NCI-H748 (cell line): ENCODE measurements around the gene DIP2C.
A peak's percentile ranks its signal among the peaks of the same experiment; 100 is the strongest.
"Not testable (repeated sequence)": the region's sequence is repeated elsewhere in the genome, so short reads cannot be mapped to it uniquely, and the experiment has no call there.

Experiments
- DNase-seq: peaks from one replicate; lab custom pipeline; 2025; ENCODE audit not compliant: unreplicated experiment; lab: John Stamatoyannopoulos, UW

DIP2C gene

GRCh38 chr10:489330-489729, 200.1 kb downstream of the DIP2C start:
- no peak for DNase-seq

- no peak for DNase-seq
Observed at GRCh38 chr10:488933-489215, 200.6 kb downstream of the DIP2C start.

- DNase-seq = no peak
Observed at GRCh38 chr10:488081-488932, 201.2 kb downstream of the DIP2C start.

- DNase-seq = peak; percentile 4
Observed at GRCh38 chr10:486666-487322, 202.7 kb downstream of the DIP2C start.

GRCh38 chr10:486206-486605, 203.3 kb downstream of the DIP2C start:
- DNase-seq = no peak

- DNase-seq = no peak
Observed at GRCh38 chr10:485776-486175, 203.7 kb downstream of the DIP2C start.

GRCh38 chr10:484925-485661, 204.4 kb downstream of the DIP2C start:
- DNase-seq = no peak

GRCh38 chr10:484441-484924, 205.0 kb downstream of the DIP2C start:
- peak; percentile 50 for DNase-seq

GRCh38 chr10:483261-483660, 206.2 kb downstream of the DIP2C start:
- DNase-seq = no peak

GRCh38 chr10:482848-483247, 206.6 kb downstream of the DIP2C start:
- DNase-seq = no peak

- no peak for DNase-seq
Observed at GRCh38 chr10:482051-482501, 207.4 kb downstream of the DIP2C start.

GRCh38 chr10:481628-482027, 207.8 kb downstream of the DIP2C start:
- no peak for DNase-seq

- peak; percentile 43 for DNase-seq
Observed at GRCh38 chr10:480928-481552, 208.4 kb downstream of the DIP2C start.

- DNase-seq = no peak
Observed at GRCh38 chr10:480498-480927, 209.0 kb downstream of the DIP2C start.

GRCh38 chr10:479706-480497, 209.6 kb downstream of the DIP2C start:
- not testable (repeated sequence) for DNase-seq

- no peak for DNase-seq
Observed at GRCh38 chr10:478471-479245, 210.8 kb downstream of the DIP2C start.

- no peak for DNase-seq
Observed at GRCh38 chr10:477620-478019, 211.8 kb downstream of the DIP2C start.

- no peak for DNase-seq
Observed at GRCh38 chr10:476455-476780, 213.1 kb downstream of the DIP2C start.

- DNase-seq = no peak
Observed at GRCh38 chr10:475709-476454, 213.6 kb downstream of the DIP2C start.
